ENCODE measurements around the gene PAXX. TPM values are rescaled to one million over a fixed set of nuclear protein-coding genes. Genes with fewer than 3 reads are reported as not detected.

PAXX gene
- total and polyA plus RNA-seq, 2 donors (not counting 1 experiment from before 2014, with no cell fraction given) = 6.1 to 13.7 TPM

GRCh38 chr9:136952321-136952850 is 39.8 kb upstream of the PAXX start:
- Histone ChIP-seq H3K36me3 (ENCODE audit: control insufficient read depth, insufficient read depth, low read length) (no peaks in the 10 kb centered on the region), H3K27ac (ENCODE audit: insufficient read depth, low read length) (no peak overlapping the region), H3K9ac (ENCODE audit: insufficient read depth, low read length) (no peak overlapping the region), H3K4me1 (ENCODE audit: control insufficient read depth, extremely low read depth, insufficient read depth, low read length) (no peaks in the 10 kb centered on the region), H3K79me2 (ENCODE audit: control insufficient read depth, insufficient read depth, low read length) (no peaks in the 10 kb centered on the region), H3K4me2 (ENCODE audit: extremely low read depth, insufficient read depth, low read length) (no peak overlapping the region), H3K9me3 (ENCODE audit: control insufficient read depth, insufficient read depth, low read depth, low read length) (no peaks in the 10 kb centered on the region), H4K20me1 (ENCODE audit: control insufficient read depth, extremely low read depth, insufficient read depth, low read length) (no peaks in the 10 kb centered on the region), H3K4me3 (replicated peaks in 1 of 4; ENCODE audit: control extremely low read depth in 1 of 4, insufficient read depth in 1 of 4, low read depth in 3 of 4, low read length in 4 of 4) (no peak overlapping the region), H2AFZ (ENCODE audit: low read length) (no peak overlapping the region), H3K27me3 (ENCODE audit: control insufficient read depth, insufficient read depth, low read length) (no peaks in the 10 kb centered on the region)
- no peak for DNase-seq (ENCODE audit: low read depth in 2 of 2)
- TF ChIP-seq CTCF (conservative IDR thresholded peaks at IDR 0.05 in 1 of 2, IDR thresholded peaks at IDR 0.05 in 1 of 2; ENCODE audit: low read depth in 1 of 2, low read length in 2 of 2) (no peak), EZH2 (IDR thresholded peaks at IDR 0.05; ENCODE audit: low read length, missing control alignments) (no peak)

GRCh38 chr9:136952876-136953770 is 39.1 kb upstream of the PAXX start:
- Histone ChIP-seq H4K20me1 (ENCODE audit: control insufficient read depth, extremely low read depth, insufficient read depth, low read length) (no peaks in the 10 kb centered on the region), H3K9ac (ENCODE audit: insufficient read depth, low read length) (no peak overlapping the region), H3K27me3 (ENCODE audit: control insufficient read depth, insufficient read depth, low read length) (no peaks in the 10 kb centered on the region), H3K4me1 (ENCODE audit: control insufficient read depth, extremely low read depth, insufficient read depth, low read length) (no peaks in the 10 kb centered on the region), H3K79me2 (ENCODE audit: control insufficient read depth, insufficient read depth, low read length) (no peaks in the 10 kb centered on the region), H2AFZ (ENCODE audit: low read length) (no peak overlapping the region), H3K9me3 (ENCODE audit: control insufficient read depth, insufficient read depth, low read depth, low read length) (no peaks in the 10 kb centered on the region), H3K36me3 (ENCODE audit: control insufficient read depth, insufficient read depth, low read length) (no peaks in the 10 kb centered on the region), H3K4me2 (ENCODE audit: extremely low read depth, insufficient read depth, low read length) (no peak overlapping the region), H3K4me3 (replicated peaks in 1 of 4; ENCODE audit: control extremely low read depth in 1 of 4, insufficient read depth in 1 of 4, low read depth in 3 of 4, low read length in 4 of 4) (no peak overlapping the region), H3K27ac (ENCODE audit: insufficient read depth, low read length) (no peak overlapping the region)
- no peak for DNase-seq (ENCODE audit: low read depth in 2 of 2)
- TF ChIP-seq EZH2 (IDR thresholded peaks at IDR 0.05; ENCODE audit: low read length, missing control alignments) (no peak), CTCF (conservative IDR thresholded peaks at IDR 0.05 in 1 of 2, IDR thresholded peaks at IDR 0.05 in 1 of 2; ENCODE audit: low read depth in 1 of 2, low read length in 2 of 2) (no peak)

- H2AFZ ChIP-seq (ENCODE audit: low read length) = no peak overlapping the region
- H3K4me1 ChIP-seq (ENCODE audit: control insufficient read depth, extremely low read depth, insufficient read depth, low read length) = no peaks in the 10 kb centered on the region
- TF ChIP-seq EZH2 (IDR thresholded peaks at IDR 0.05; ENCODE audit: low read length, missing control alignments) (no peak), CTCF (conservative IDR thresholded peaks at IDR 0.05 in 1 of 2, IDR thresholded peaks at IDR 0.05 in 1 of 2; ENCODE audit: low read depth in 1 of 2, low read length in 2 of 2) (no peak)
- H3K27me3 ChIP-seq (ENCODE audit: control insufficient read depth, insufficient read depth, low read length) = no peaks in the 10 kb centered on the region
- H3K27ac ChIP-seq (ENCODE audit: insufficient read depth, low read length) = no peak overlapping the region
- DNase-seq (ENCODE audit: low read depth in 2 of 2) = no peak
- H4K20me1 ChIP-seq (ENCODE audit: control insufficient read depth, extremely low read depth, insufficient read depth, low read length) = no peaks in the 10 kb centered on the region
- no peaks in the 10 kb centered on the region for H3K9me3 ChIP-seq (ENCODE audit: control insufficient read depth, insufficient read depth, low read depth, low read length)
- H3K79me2 ChIP-seq (ENCODE audit: control insufficient read depth, insufficient read depth, low read length) = no peaks in the 10 kb centered on the region
- H3K4me2 ChIP-seq (ENCODE audit: extremely low read depth, insufficient read depth, low read length) = no peak overlapping the region
- H3K4me3 ChIP-seq (replicated peaks in 1 of 4; ENCODE audit: control extremely low read depth in 1 of 4, insufficient read depth in 1 of 4, low read depth in 3 of 4, low read length in 4 of 4) = no peak overlapping the region
- no peaks in the 10 kb centered on the region for H3K36me3 ChIP-seq (ENCODE audit: control insufficient read depth, insufficient read depth, low read length)
- no peak overlapping the region for H3K9ac ChIP-seq (ENCODE audit: insufficient read depth, low read length)
Measured at GRCh38 chr9:136953771-136954269, 38.4 kb upstream of the PAXX start.
